Mesenchymal stem cell (in vitro differentiated cells and primary cell): Measurements from ENCODE around the gene SUSD3.
"Not testable (repeated sequence)": the region's sequence is repeated elsewhere in the genome, so short reads cannot be mapped to it uniquely, and the experiment has no call there.

ENCODE experiments used
- DNase-seq: peaks from one replicate; pipeline ENCODE4 v3.0.0-alpha.2; 2013
- H2AFZ ChIP-seq: one replicate; pipeline ENCODE4 v1.6.1; 2013; ENCODE audit warnings: low read depth, mild to moderate bottlenecking, control low read depth, inconsistent platforms, low read length, moderate library complexity
- H2AK5ac ChIP-seq: 2 replicates; pipeline ENCODE4 v1.6.1; 2013; ENCODE audit warnings: low read length, moderate library complexity, mild to moderate bottlenecking, inconsistent platforms; ENCODE audit not compliant: severe bottlenecking
- H2BK120ac ChIP-seq: one replicate; pipeline ENCODE4 v1.6.1; 2013; ENCODE audit warnings: low read depth, mild to moderate bottlenecking, inconsistent platforms, low read length, moderate library complexity
- H2BK12ac ChIP-seq, 2 experiments: one replicate each; pipeline ENCODE4 v1.6.1; 2013; ENCODE audit warnings: inconsistent platforms in 2 of 2, low read length in 2 of 2, mild to moderate bottlenecking in 2 of 2, moderate library complexity in 2 of 2, control low read depth in 1 of 2
- H2BK15ac ChIP-seq: one replicate; pipeline ENCODE4 v1.6.1; 2013; ENCODE audit warnings: mild to moderate bottlenecking, low read depth, inconsistent platforms; ENCODE audit not compliant: poor library complexity, severe bottlenecking
- H2BK5ac ChIP-seq: 2 replicates; pipeline ENCODE4 v1.6.1; 2013; ENCODE audit warnings: low read depth, mild to moderate bottlenecking, low read length, control low read depth, inconsistent platforms; ENCODE audit not compliant: poor library complexity, severe bottlenecking
- H3K14ac ChIP-seq, 2 experiments: one replicate each; pipeline ENCODE4 v1.6.1; 2013; ENCODE audit warnings: inconsistent platforms in 2 of 2, low read length in 2 of 2, control low read depth in 1 of 2, mild to moderate bottlenecking in 1 of 2, moderate library complexity in 1 of 2
- H3K18ac ChIP-seq, 2 experiments: one replicate each; pipeline ENCODE4 v1.6.1; 2013; ENCODE audit warnings: inconsistent platforms in 2 of 2, low read length in 2 of 2, control low read depth in 1 of 2, low read depth in 1 of 2, mild to moderate bottlenecking in 1 of 2
- H3K23ac ChIP-seq, 2 experiments: one replicate each; pipeline ENCODE4 v1.6.1; 2013; ENCODE audit warnings: inconsistent platforms in 2 of 2, low read length in 2 of 2, mild to moderate bottlenecking in 2 of 2, moderate library complexity in 2 of 2, control low read depth in 1 of 2
- H3K27ac ChIP-seq: 2 replicates; pipeline ENCODE4 v1.5.1; 2013; ENCODE audit warnings: mild to moderate bottlenecking, moderate library complexity, low read length, control low read depth, inconsistent platforms; ENCODE audit not compliant: poor library complexity, severe bottlenecking
- H3K27me3 ChIP-seq, 2 experiments: 2 replicates each; pipeline versions ENCODE4 v1.6.1 to v1.7.0; 2013; ENCODE audit warnings: low read length in 2 of 2, mild to moderate bottlenecking in 2 of 2, moderate library complexity in 2 of 2, control low read depth in 1 of 2, inconsistent platforms in 1 of 2; ENCODE audit not compliant: control insufficient read depth in 1 of 2, insufficient read depth in 1 of 2
- H3K36me3 ChIP-seq, 2 experiments: 2 replicates each; pipeline versions ENCODE4 v1.6.1 to v1.7.0; 2013; ENCODE audit warnings: low read length in 2 of 2, control low read depth in 1 of 2, inconsistent platforms in 1 of 2, low read depth in 1 of 2, mild to moderate bottlenecking in 1 of 2; ENCODE audit not compliant: insufficient read depth in 2 of 2, control insufficient read depth in 1 of 2
- H3K4ac ChIP-seq, 2 experiments: one replicate each; pipeline ENCODE4 v1.6.1; 2013; ENCODE audit warnings: inconsistent platforms in 2 of 2, low read length in 2 of 2, mild to moderate bottlenecking in 2 of 2, moderate library complexity in 2 of 2, control low read depth in 1 of 2, low read depth in 1 of 2
- H3K4me1 ChIP-seq: 2 replicates; pipeline ENCODE4 v1.6.1; 2013; ENCODE audit warnings: low read depth, low read length, control low read depth; ENCODE audit not compliant: control insufficient read depth, insufficient read depth
- H3K4me2 ChIP-seq: 2 replicates; pipeline ENCODE4 v1.6.1; 2013; ENCODE audit warnings: low read length, mild to moderate bottlenecking, inconsistent platforms; ENCODE audit not compliant: poor library complexity, severe bottlenecking
- H3K4me3 ChIP-seq, 2 experiments: 2 replicates each; pipeline versions ENCODE4 v1.5.1 to v1.7.0; 2013; ENCODE audit warnings: low read length in 2 of 2, mild to moderate bottlenecking in 2 of 2, control low read depth in 1 of 2, low read depth in 1 of 2; ENCODE audit not compliant: insufficient read depth in 1 of 2
- H3K79me1 ChIP-seq: replicated peaks from 2 replicates; pipeline ENCODE4 v1.6.1; 2013; ENCODE audit warnings: mild to moderate bottlenecking, control low read depth, low read length, inconsistent platforms; ENCODE audit not compliant: poor library complexity, severe bottlenecking
- H3K9ac ChIP-seq: 2 replicates; pipeline ENCODE4 v1.7.0; 2013; ENCODE audit warnings: mild to moderate bottlenecking, low read length, moderate library complexity
- H3K9me3 ChIP-seq: 2 replicates; pipeline ENCODE4 v1.7.0; 2013; ENCODE audit warnings: mild to moderate bottlenecking, low read length; ENCODE audit not compliant: control insufficient read depth
- H4K8ac ChIP-seq: one replicate; pipeline ENCODE4 v1.6.1; 2013; ENCODE audit warnings: inconsistent platforms, mild to moderate bottlenecking, low read length, moderate library complexity
- H4K91ac ChIP-seq: one replicate; pipeline ENCODE4 v1.6.1; 2013; ENCODE audit warnings: mild to moderate bottlenecking, low read length, inconsistent platforms
- WGBS: methylation state at CpG from one replicate; pipeline ENCODE4 v1.1.7; 2013; ENCODE audit warnings: mixed read lengths; 5-methylcytosine and 5-hydroxymethylcytosine counted together

SUSD3 gene

DNA sequence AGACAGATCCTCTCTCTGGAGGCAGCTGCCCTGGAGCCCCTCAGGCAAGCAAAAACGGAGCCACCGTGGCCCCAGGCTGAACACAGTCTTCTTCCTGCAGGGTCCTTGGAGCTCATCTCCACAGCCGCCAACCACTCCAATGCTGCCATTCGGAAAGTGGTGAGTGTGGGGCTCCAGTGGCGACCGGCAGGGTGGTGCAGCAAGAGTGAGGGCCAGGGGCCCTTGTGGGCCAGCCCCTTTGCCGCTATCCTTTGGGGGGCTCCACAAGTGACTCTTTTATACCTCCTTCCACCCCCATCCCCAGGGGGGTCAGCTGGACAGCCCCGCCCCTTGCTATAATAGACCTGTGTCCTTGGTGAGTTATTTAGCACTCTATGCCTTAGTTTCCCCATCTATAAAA is 47.4 kb upstream of the SUSD3 start:
- Histone ChIP-seq H3K4me3 (no peak overlapping the region), H2BK12ac (no peak overlapping the region), H3K14ac (no peak overlapping the region), H3K79me1 (no peaks in the 10 kb centered on the region), H2BK120ac (no peak overlapping the region), H3K27ac (no peak overlapping the region), H3K36me3 (no peaks in the 10 kb centered on the region), H4K91ac (no peak overlapping the region), H3K9ac (no peak overlapping the region), H3K27me3 (peaks cover 4 to 35% of the 10 kb centered on the region in 2 experiments), H3K4ac (no peak overlapping the region), H3K4me2 (no peak overlapping the region), H3K18ac (no peak overlapping the region), H2AFZ (no peak overlapping the region), H2BK15ac (no peak overlapping the region), H2AK5ac (no peak overlapping the region), H4K8ac (no peak overlapping the region), H3K9me3 (no peaks in the 10 kb centered on the region), H3K4me1 (no peaks in the 10 kb centered on the region), H3K23ac (no peak overlapping the region), H2BK5ac (no peak overlapping the region)
- WGBS: 96% methylated on average over 7 of the region's 8 CpGs
- no peak for DNase-seq

DNA sequence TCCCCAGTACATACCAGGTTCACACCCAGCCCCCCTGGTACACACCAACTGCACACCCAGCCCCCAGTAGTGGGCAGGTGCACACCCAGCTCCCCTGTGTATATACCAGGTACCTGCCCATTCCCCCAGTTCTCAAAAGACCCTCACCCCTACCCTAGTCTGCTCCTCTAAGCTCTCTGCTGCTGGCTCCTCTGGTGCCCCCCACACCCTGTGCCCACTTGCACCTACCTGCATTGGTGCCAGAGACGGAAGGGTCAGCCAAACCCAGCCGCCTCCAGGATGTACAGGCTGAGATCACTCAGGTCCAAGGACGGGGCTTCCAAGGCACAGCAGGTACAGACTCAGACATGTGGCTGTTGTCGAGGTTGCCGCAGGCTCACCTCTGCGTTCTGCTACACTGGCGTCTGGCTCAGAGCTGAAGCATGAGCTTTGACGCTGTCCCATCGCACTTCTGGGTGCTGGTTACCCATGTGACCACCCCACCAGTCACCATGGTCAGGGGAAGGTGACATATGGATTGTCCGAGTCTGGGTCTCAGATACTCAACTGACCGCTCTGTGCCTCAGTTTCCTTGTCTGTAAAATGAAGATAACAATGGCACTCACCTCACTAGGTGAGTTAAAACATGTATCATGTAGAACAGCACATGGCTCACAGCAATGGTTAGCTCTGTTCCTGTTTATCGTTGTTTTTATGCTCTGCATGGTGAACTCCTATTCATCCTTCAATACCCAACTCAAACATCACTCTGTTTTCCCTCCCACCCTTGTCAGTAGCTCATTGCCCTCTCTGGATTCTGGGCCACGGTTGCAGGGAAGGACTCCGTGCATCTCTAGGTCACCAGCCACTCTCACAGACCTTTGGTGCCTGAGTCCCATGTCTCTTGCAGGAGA is 45.3 kb upstream of the SUSD3 start:
- H3K23ac ChIP-seq: no peak overlapping the region
- no peak overlapping the region for H2BK15ac ChIP-seq
- no peaks in the 10 kb centered on the region for H3K9me3 ChIP-seq
- H2BK5ac ChIP-seq: no peak overlapping the region
- H3K79me1 ChIP-seq: no peaks in the 10 kb centered on the region
- H2AK5ac ChIP-seq: no peak overlapping the region
- no peak overlapping the region for H3K18ac ChIP-seq
- no peak overlapping the region for H3K4me2 ChIP-seq
- WGBS: 92% methylated on average over 14 of the region's 14 CpGs
- H2BK12ac ChIP-seq: no peak overlapping the region
- no peak overlapping the region for H3K4me3 ChIP-seq
- no peak overlapping the region for H3K9ac ChIP-seq
- H3K4ac ChIP-seq: no peak overlapping the region
- no peak overlapping the region for H2BK120ac ChIP-seq
- no peak overlapping the region for H2AFZ ChIP-seq
- H3K4me1 ChIP-seq: no peaks in the 10 kb centered on the region
- H3K27ac ChIP-seq: no peak overlapping the region
- H3K27me3 ChIP-seq: peaks cover 7 to 41% of the 10 kb centered on the region in 2 experiments
- H4K8ac ChIP-seq: no peak overlapping the region
- no peak overlapping the region for H4K91ac ChIP-seq
- DNase-seq: no peak
- no peak overlapping the region for H3K14ac ChIP-seq
- no peaks in the 10 kb centered on the region for H3K36me3 ChIP-seq

DNA sequence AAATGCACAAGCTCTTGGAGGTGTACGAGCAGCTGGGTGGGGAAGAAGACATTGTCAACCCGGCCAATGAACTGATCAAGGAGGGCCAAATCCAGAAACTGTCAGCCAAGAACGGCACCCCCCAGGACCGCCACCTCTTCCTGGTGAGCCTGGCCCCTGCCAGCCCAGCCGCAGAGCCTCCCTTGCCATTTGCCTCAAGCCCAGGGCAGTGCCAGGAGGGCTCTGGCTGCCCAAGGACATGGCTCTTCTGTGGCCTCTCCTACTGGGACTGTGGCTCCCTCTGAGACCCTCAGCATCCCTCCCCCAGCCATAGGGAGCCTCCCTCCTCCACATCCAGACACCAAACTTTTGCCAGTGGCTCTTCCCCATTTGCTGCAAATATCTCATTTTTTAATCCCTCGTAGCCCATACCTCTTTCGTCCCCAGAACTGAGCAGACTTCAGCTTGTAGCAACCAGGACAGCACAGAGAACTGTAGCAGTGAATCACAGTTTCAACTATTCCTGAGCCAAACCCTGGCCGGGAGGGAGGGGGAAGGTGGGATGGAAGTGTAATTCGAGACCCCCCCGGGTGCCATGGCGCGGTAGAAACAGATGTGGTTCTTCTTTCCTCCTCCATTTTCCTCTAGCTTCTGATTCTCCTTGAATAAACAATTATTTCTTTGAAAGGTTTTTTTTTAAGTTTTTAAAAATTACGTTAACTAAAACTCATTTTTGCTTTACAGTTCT is 44.5 kb upstream of the SUSD3 start:
- Histone ChIP-seq H3K9ac (no peak overlapping the region), H4K91ac (no peak overlapping the region), H4K8ac (no peak overlapping the region), H3K36me3 (no peaks in the 10 kb centered on the region), H3K18ac (no peak overlapping the region), H3K4me3 (no peak overlapping the region), H3K4me2 (no peak overlapping the region), H3K79me1 (no peaks in the 10 kb centered on the region), H2BK120ac (no peak overlapping the region), H2AFZ (no peak overlapping the region), H2BK5ac (no peak overlapping the region), H3K27me3 (peaks cover 7 to 39% of the 10 kb centered on the region in 2 experiments), H3K4ac (no peak overlapping the region), H3K9me3 (no peaks in the 10 kb centered on the region), H2BK15ac (no peak overlapping the region), H3K27ac (no peak overlapping the region), H2AK5ac (no peak overlapping the region), H3K23ac (no peak overlapping the region), H3K14ac (no peak overlapping the region), H3K4me1 (no peaks in the 10 kb centered on the region), H2BK12ac (no peak overlapping the region)
- WGBS: 79% methylated on average over 7 of the region's 13 CpGs
- DNase-seq: no peak

DNA sequence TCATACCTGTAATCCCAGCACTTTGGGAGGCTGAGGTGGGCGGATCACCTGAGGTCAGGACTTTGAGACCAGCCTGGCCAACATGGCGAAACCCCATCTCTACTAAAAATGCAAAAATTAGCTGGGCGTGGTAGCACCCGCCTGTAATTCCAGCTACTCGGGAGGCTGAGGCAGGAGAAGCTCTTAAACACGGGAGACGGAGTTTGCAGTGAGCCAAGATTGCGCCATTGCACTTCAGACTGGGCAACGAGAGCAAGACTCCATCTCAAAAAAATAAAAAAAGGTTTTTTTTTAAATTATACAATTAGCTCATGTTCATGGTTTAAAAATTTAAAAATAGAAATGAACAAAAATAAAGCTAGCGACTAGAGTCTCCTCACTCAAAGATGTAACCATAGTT is 43.3 kb upstream of the SUSD3 start:
- not testable (repeated sequence) for H3K23ac ChIP-seq, DNase-seq, H3K9me3 ChIP-seq, H2BK120ac ChIP-seq, H2BK12ac ChIP-seq, H3K36me3 ChIP-seq, H3K4me3 ChIP-seq, H3K4ac ChIP-seq, H2AK5ac ChIP-seq, H3K9ac ChIP-seq, H2BK15ac ChIP-seq, H3K79me1 ChIP-seq, H3K18ac ChIP-seq, H3K14ac ChIP-seq, H2BK5ac ChIP-seq, H3K4me1 ChIP-seq, H3K27ac ChIP-seq, H2AFZ ChIP-seq, H4K8ac ChIP-seq, H4K91ac ChIP-seq, H3K4me2 ChIP-seq
- 91% methylated on average over 6 of the region's 10 CpGs for WGBS
- peaks cover 3 to 40% of the 10 kb centered on the region in 2 experiments for H3K27me3 ChIP-seq
